ENCODE data around the gene CNTNAP2. TPM values are rescaled to one million over a fixed set of nuclear protein-coding genes. Genes with fewer than 3 reads are reported as not detected.

Gene CNTNAP2
- polyA plus RNA-seq, 1 experiment: not detected

GRCh38 chr7:147852833-147853232, 1736.2 kb downstream of the CNTNAP2 start:
- no peaks in the 10 kb centered on the region for H3K27me3 ChIP-seq (ENCODE audit: control insufficient read depth, insufficient read depth, low read length)
- ChIA-PET POLR2A (no interaction called here), CTCF (no interaction called here)
- H3K4me3 ChIP-seq (ENCODE audit: low read depth, low read length): no peak overlapping the region
- no peak for DNase-seq (ENCODE audit: low read depth)
- H3K36me3 ChIP-seq (ENCODE audit: control insufficient read depth, insufficient read depth, low read length): no peaks in the 10 kb centered on the region
- no peak for TF ChIP-seq CTCF (IDR thresholded peaks at IDR 0.05; ENCODE audit: insufficient read depth, low read depth, low read length)

DNA sequence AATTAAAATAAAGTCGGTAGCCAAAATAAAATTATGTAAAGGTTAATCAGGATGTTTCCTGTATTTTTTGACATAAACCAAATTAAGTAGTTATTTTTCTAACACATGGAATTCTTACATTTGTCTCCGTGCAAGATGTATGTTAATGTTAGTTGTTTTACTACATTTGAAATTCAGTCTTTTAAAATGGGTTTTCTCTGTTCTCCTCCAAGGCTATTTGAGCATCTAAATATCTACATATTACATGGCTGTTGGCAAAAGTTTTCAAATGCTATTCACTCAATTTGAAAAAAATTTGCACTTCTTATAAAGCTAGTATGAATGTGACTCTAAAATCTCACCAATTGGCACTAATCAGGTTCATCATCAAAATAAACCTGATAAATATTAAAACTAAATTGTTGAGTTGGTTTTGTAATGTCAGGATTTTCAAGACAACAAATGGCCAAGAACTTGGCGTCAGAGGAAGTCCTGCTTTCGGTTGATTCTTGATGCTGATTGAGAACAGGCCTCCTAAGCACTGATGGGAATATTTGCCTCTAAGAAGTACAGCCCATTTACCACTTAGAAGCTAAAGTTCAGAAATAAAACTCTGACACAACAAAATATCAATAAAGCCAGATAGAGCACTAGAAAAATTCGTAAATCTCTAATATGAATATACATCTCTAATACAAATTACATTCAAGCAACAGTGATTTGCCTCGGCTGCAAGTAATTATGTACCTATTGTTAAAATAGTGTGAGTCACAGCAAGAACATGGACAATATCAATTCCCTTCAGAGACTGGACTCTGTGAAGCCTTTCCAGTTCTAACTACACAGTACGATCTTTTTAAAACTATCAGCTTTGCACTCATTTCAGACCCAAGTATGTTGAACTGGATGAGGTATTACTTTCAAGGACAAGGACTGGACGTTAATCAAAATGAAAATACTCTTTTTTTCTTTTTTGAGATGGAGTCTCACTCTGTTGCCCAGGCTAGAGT, 1740.8 kb downstream of the CNTNAP2 start:
- ChIA-PET CTCF (no interaction called here), POLR2A (no interaction called here)
- DNase-seq (ENCODE audit: low read depth): no peak
- Histone ChIP-seq H3K36me3 (ENCODE audit: control insufficient read depth, insufficient read depth, low read length) (no peaks in the 10 kb centered on the region), H3K4me3 (ENCODE audit: low read depth, low read length) (no peak overlapping the region), H3K27me3 (ENCODE audit: control insufficient read depth, insufficient read depth, low read length) (no peaks in the 10 kb centered on the region)
- TF ChIP-seq CTCF (IDR thresholded peaks at IDR 0.05; ENCODE audit: insufficient read depth, low read depth, low read length): no peak

- CTCF ChIA-PET: no interaction called here
- POLR2A ChIA-PET: no interaction called here
- Histone ChIP-seq H3K36me3 (ENCODE audit: control insufficient read depth, insufficient read depth, low read length) (no peaks in the 10 kb centered on the region), H3K4me3 (ENCODE audit: low read depth, low read length) (no peak overlapping the region), H3K27me3 (ENCODE audit: control insufficient read depth, insufficient read depth, low read length) (no peaks in the 10 kb centered on the region)
- no peak for TF ChIP-seq CTCF (IDR thresholded peaks at IDR 0.05; ENCODE audit: insufficient read depth, low read depth, low read length)
- no peak for DNase-seq (ENCODE audit: low read depth)
Measured at GRCh38 chr7:147858421-147858820, 1741.8 kb downstream of the CNTNAP2 start.

- Histone ChIP-seq H3K36me3 (ENCODE audit: control insufficient read depth, insufficient read depth, low read length) (no peaks in the 10 kb centered on the region), H3K27me3 (ENCODE audit: control insufficient read depth, insufficient read depth, low read length) (no peaks in the 10 kb centered on the region), H3K4me3 (ENCODE audit: low read depth, low read length) (no peak overlapping the region)
- ChIA-PET POLR2A (no interaction called here), CTCF (no interaction called here)
- TF ChIP-seq CTCF (IDR thresholded peaks at IDR 0.05; ENCODE audit: insufficient read depth, low read depth, low read length): no peak
- no peak for DNase-seq (ENCODE audit: low read depth)
Measured at GRCh38 chr7:147859033-147859432, 1742.4 kb downstream of the CNTNAP2 start.

GRCh38 chr7:147859486-147859885, 1742.9 kb downstream of the CNTNAP2 start:
- Histone ChIP-seq H3K4me3 (ENCODE audit: low read depth, low read length) (no peak overlapping the region), H3K36me3 (ENCODE audit: control insufficient read depth, insufficient read depth, low read length) (no peaks in the 10 kb centered on the region), H3K27me3 (ENCODE audit: control insufficient read depth, insufficient read depth, low read length) (no peaks in the 10 kb centered on the region)
- DNase-seq (ENCODE audit: low read depth): no peak
- ChIA-PET POLR2A (no interaction called here), CTCF (no interaction called here)
- TF ChIP-seq CTCF (IDR thresholded peaks at IDR 0.05; ENCODE audit: insufficient read depth, low read depth, low read length): no peak

Data from BJ (cell line).